Large intestine (tissue), 3 donors: Measurements from ENCODE around the gene TOP1. TPM values are rescaled to one million over a fixed set of nuclear protein-coding genes. Genes with fewer than 3 reads are reported as not detected.

Source experiments
- DNase-seq, 2 donors: peaks; one replicate each; pipeline versions ENCODE4 v3.0.0 to v3.0.0-alpha.2; 2013
- H3K27ac ChIP-seq: one replicate; pipeline ENCODE4 v1.5.1; 2013; ENCODE audit warnings: low read length
- H3K27me3 ChIP-seq: 2 replicates; pipeline ENCODE4 v1.6.1; 2013; ENCODE audit warnings: low read length; ENCODE audit not compliant: control insufficient read depth, insufficient read depth
- H3K36me3 ChIP-seq: 2 replicates; pipeline ENCODE4 v1.6.1; 2013; ENCODE audit warnings: low read length; ENCODE audit not compliant: control insufficient read depth, insufficient read depth
- H3K4me1 ChIP-seq: one replicate; pipeline ENCODE4 v1.6.1; 2013; ENCODE audit warnings: low read length; ENCODE audit not compliant: control insufficient read depth, insufficient read depth
- H3K4me3 ChIP-seq: one replicate; pipeline ENCODE4 v1.5.1; 2013; ENCODE audit warnings: low read length
- H3K9me3 ChIP-seq: one replicate; pipeline ENCODE4 v1.6.1; 2013; ENCODE audit warnings: mild to moderate bottlenecking, low read depth, low read length, moderate library complexity; ENCODE audit not compliant: control insufficient read depth
- WGBS: methylation state at CpG from one replicate; pipeline ENCODE4 v1.1.5; 2013; ENCODE audit warnings: low lambda C conversion rate; ENCODE audit not compliant: insufficient coverage; 5-methylcytosine and 5-hydroxymethylcytosine counted together
- polyA plus RNA-seq: library from polyadenylated mRNA; unstranded; fragments of 120-200 nt; gene quantifications from one replicate; pipeline ENCODE4 v1.2.1, GENCODE V29; 2013

TOP1 gene
- polyA plus RNA-seq, 1 donor, result 79.5 TPM

DNA sequence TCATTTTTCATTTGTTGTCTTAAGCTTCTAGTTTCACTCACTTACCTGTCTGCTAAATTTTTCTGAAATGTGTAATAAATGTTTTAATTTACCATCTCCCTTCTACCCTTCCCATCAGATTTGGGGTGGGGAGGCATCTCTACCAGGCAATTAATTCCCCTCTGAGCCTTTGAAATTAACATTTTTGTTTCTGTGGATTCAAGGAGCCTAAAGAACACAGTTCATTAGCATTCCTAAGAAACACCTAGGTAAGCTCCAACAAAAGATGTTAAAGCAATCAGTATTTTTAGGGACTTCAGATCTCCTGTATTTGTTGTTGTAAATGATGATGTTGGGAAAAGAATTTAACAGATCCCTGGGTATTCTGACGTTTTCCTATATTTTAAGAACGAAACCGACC is 6.6 kb downstream of the TOP1 start:
- no CpG with 5 or more reads among the region's 3 CpGs for WGBS
- no peaks in the 10 kb centered on the region for H3K9me3 ChIP-seq
- H3K4me1 ChIP-seq, result peaks cover 34% of the 10 kb centered on the region

GRCh38 chr20:41037179-41037578 is 8.6 kb downstream of the TOP1 start:
- Histone ChIP-seq H3K4me1 (peaks cover 26% of the 10 kb centered on the region), H3K4me3 (no peak overlapping the region), H3K27ac (no peak overlapping the region), H3K9me3 (no peaks in the 10 kb centered on the region), H3K27me3 (no peaks in the 10 kb centered on the region), H3K36me3 (no peaks in the 10 kb centered on the region)
- DNase-seq, result no peak
- 90% methylated on average over 1 of the region's 2 CpGs for WGBS

More for the DNA sequence above, 6.6 kb downstream of the TOP1 start:
- Histone ChIP-seq H3K27ac (no peak overlapping the region), H3K4me3 (no peak overlapping the region), H3K27me3 (no peaks in the 10 kb centered on the region), H3K36me3 (no peaks in the 10 kb centered on the region)
- no peak for DNase-seq

DNA sequence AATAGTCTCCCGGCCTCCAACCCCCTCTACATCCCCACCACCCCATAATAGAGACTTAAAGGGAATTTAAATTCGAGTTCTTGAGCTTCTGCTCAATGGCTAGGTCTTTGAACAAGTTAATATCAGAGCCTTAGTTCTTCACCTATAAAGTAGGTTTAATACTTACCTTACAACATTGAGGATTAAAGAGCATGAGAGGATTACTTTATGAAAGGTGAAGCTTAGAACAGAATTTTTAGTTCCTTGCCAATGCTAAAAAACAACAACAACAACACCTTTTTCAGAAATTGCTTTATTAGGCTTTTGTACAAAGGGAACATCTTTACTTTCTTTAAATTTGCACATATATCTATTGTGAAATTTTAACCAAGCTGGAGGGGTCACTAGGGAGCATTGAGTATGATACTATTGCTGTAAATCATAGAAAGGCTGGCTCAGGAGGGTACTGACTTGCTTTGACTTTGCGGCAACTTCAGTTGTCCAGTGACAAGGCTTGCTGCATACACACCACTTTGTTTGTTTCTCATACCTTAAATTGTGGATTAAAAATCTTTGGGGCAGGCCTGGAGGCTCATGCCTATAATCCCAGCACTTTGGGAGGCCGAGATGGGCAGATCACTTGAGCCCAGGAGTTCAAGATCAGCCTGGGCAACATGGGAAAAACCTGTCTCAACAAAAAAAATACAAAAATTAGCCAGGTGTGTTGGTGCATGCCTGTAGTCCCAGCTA is 9.7 kb downstream of the TOP1 start:
- WGBS, result no CpG with 5 or more reads among the region's 4 CpGs
- Histone ChIP-seq H3K27me3 (no peaks in the 10 kb centered on the region), H3K4me3 (no peak overlapping the region), H3K9me3 (no peaks in the 10 kb centered on the region), H3K27ac (peak overlapping the region; percentile 78), H3K36me3 (no peaks in the 10 kb centered on the region), H3K4me1 (peaks cover 23% of the 10 kb centered on the region)
- DNase-seq, result peak in 1 of 2 donors; percentile 30

DNA sequence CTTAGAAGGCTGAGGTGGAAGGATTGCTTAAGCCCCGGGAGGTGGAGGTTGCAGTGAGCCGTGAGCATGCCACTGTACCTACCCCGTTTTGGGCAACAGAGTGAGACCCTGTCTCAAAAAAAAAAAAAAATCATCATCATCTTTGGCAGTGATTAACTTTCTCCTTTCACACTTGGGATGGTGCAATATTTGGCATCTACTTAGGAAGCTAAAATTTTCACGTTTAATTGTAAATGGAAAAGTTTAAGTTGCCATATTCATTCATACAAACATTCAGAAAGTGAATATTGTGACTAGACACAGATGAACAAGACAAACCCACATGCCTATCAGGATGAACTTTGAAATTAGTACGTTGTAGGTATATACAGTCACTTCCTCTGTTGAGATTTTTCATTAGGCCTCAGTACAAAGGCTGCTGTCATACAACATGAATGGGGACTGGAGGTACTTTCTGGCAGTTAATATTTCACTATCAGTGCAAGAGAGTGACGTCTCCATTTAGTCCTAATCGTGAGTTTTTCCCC is 10.3 kb downstream of the TOP1 start:
- no CpG with 5 or more reads among the region's 7 CpGs for WGBS

DNA sequence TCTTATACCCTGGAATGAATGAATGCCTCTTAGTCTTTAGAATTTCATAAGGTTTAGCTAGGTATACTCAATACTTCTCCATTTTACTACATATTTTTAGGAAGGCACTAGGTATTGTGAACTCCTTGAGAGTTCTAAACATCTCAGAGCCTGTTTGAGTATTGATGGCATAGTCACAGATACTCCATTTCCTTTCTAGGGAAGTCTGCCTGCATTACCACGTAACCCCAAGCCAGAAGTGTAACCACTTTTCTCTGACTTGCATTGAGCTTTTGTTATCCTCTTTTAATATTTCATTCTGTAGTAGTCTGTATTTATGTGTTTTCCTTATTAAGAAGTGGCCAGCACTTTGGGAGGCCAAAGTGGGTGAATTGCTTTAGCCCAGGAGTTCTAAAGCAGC is 12.2 kb downstream of the TOP1 start:
- H3K27me3 ChIP-seq, result no peaks in the 10 kb centered on the region
- H3K27ac ChIP-seq, result no peak overlapping the region
- no CpG with 5 or more reads among the region's 1 CpG for WGBS
- peaks cover 15% of the 10 kb centered on the region for H3K4me1 ChIP-seq
- H3K9me3 ChIP-seq, result no peaks in the 10 kb centered on the region
- no peaks in the 10 kb centered on the region for H3K36me3 ChIP-seq
- DNase-seq, result no peak
- no peak overlapping the region for H3K4me3 ChIP-seq

More for the DNA sequence above, 10.3 kb downstream of the TOP1 start:
- no peaks in the 10 kb centered on the region for H3K36me3 ChIP-seq
- no peaks in the 10 kb centered on the region for H3K27me3 ChIP-seq
- DNase-seq, result peak; percentile 78 to 91
- no peak overlapping the region for H3K4me3 ChIP-seq
- H3K4me1 ChIP-seq, result peaks cover 20% of the 10 kb centered on the region
- peak overlapping the region; percentile 78 for H3K27ac ChIP-seq
- H3K9me3 ChIP-seq, result no peaks in the 10 kb centered on the region

DNA sequence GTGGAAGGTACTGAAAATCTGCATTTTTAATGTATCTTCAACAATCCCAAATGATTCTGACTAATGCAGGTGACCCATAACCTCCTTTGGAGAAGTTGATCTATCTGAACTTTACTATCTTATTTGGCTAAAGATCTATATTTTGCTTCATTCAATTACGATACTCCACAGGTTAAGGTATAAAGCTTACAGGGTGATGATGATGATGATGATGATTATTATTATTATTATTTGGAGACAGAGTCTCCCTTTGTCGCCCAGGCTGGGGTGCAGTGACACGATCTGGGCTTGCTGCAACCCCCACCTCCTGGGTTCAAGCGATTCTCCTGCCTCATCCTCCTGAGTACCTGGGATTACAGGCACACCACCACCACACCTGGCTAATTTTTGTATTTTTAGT is 13.1 kb downstream of the TOP1 start:
- DNase-seq, result no peak
- no CpG with 5 or more reads among the region's 4 CpGs for WGBS
- Histone ChIP-seq H3K4me1 (peaks cover 22% of the 10 kb centered on the region), H3K9me3 (no peaks in the 10 kb centered on the region), H3K27me3 (no peaks in the 10 kb centered on the region), H3K27ac (no peak overlapping the region), H3K36me3 (no peaks in the 10 kb centered on the region), H3K4me3 (no peak overlapping the region)

GRCh38 chr20:41044409-41045062 is 15.9 kb downstream of the TOP1 start:
- peaks cover 27% of the 10 kb centered on the region for H3K4me1 ChIP-seq
- WGBS, result no CpG with 5 or more reads among the region's 9 CpGs
- no peaks in the 10 kb centered on the region for H3K9me3 ChIP-seq
- no peaks in the 10 kb centered on the region for H3K36me3 ChIP-seq
- H3K27ac ChIP-seq, result no peak overlapping the region
- no peak for DNase-seq
- no peak overlapping the region for H3K4me3 ChIP-seq
- no peaks in the 10 kb centered on the region for H3K27me3 ChIP-seq

GRCh38 chr20:41045671-41046070 is 17.0 kb downstream of the TOP1 start:
- Histone ChIP-seq H3K27ac (no peak overlapping the region), H3K27me3 (no peaks in the 10 kb centered on the region), H3K4me3 (no peak overlapping the region), H3K4me1 (peaks cover 30% of the 10 kb centered on the region), H3K9me3 (no peaks in the 10 kb centered on the region), H3K36me3 (no peaks in the 10 kb centered on the region)
- DNase-seq, result no peak
- WGBS, result no CpG with 5 or more reads among the region's 2 CpGs

- no peaks in the 10 kb centered on the region for H3K36me3 ChIP-seq
- peak overlapping the region; percentile 1 for H3K27ac ChIP-seq
- peaks cover 32% of the 10 kb centered on the region for H3K4me1 ChIP-seq
- 82% methylated on average over 2 of the region's 2 CpGs for WGBS
- no peaks in the 10 kb centered on the region for H3K9me3 ChIP-seq
- DNase-seq, result peak in 1 of 2 donors; percentile 46
- H3K4me3 ChIP-seq, result no peak overlapping the region
- H3K27me3 ChIP-seq, result no peaks in the 10 kb centered on the region
Measured at GRCh38 chr20:41046716-41047115, 18.1 kb downstream of the TOP1 start.

- WGBS, result no CpG with 5 or more reads among the region's 5 CpGs
- Histone ChIP-seq H3K4me3 (no peak overlapping the region), H3K27me3 (no peaks in the 10 kb centered on the region), H3K36me3 (no peaks in the 10 kb centered on the region), H3K4me1 (peaks cover 35% of the 10 kb centered on the region), H3K9me3 (no peaks in the 10 kb centered on the region), H3K27ac (peak overlapping the region; percentile 47)
- peak in 1 of 2 donors; percentile 61 for DNase-seq
Measured at GRCh38 chr20:41047279-41047974, 18.8 kb downstream of the TOP1 start.
